SK-N-MC (cell line): ENCODE measurements around the gene TBX21.
A peak's percentile ranks its signal among the peaks of the same experiment; 100 is the strongest.

Source experiments
- DNase-seq: peaks from one replicate; pipeline ENCODE4 v3.0.0-alpha.2; 2011; ENCODE audit warnings: low read depth, low spot score
- H3K27ac ChIP-seq: fragments of 200-600 bp; sonication (generic); 2 replicates; pipeline ENCODE4 v1.5.1; 2016; ENCODE audit warnings: mixed run types
- H3K36me3 ChIP-seq: fragments of 200-600 bp; sonication (generic); 2 replicates; pipeline ENCODE4 v1.6.1; 2017; ENCODE audit warnings: antibody characterized with exemption, low read length, mixed read lengths; ENCODE audit not compliant: insufficient read depth
- H3K4me3 ChIP-seq: fragments of 200-600 bp; sonication (generic); 2 replicates; pipeline ENCODE4 v1.5.1; 2016
- H3K9ac ChIP-seq: fragments of 200-600 bp; sonication (generic); 2 replicates; pipeline ENCODE4 v1.8.0; 2017; ENCODE audit warnings: mixed run types, mixed read lengths; ENCODE audit not compliant: insufficient read length
- H3K9me3 ChIP-seq: fragments of 200-600 bp; sonication (generic); 2 replicates; pipeline ENCODE4 v1.6.1; 2017; ENCODE audit warnings: low read depth, mild to moderate bottlenecking, antibody characterized with exemption, low read length, moderate library complexity, mixed read lengths
- EZH2 ChIP-seq: fragments of 200-600 bp; sonication (generic); IDR thresholded peaks from one replicate; pipeline ENCODE4 v1.6.1; 2017; ENCODE audit warnings: antibody characterized with exemption
- FOXP2 ChIP-seq: optimal IDR thresholded peaks from 2 replicates; pipeline ENCODE3; 2011; ENCODE audit warnings: mild to moderate bottlenecking, moderate library complexity; ENCODE audit not compliant: insufficient read depth; ENCODE audit errors: extremely low read length, control extremely low read depth
- POLR2AphosphoS5 ChIP-seq: IDR thresholded peaks from 2 replicates; pipeline ENCODE4 v1.6.1; 2012; ENCODE audit warnings: mild to moderate bottlenecking, low read depth, low read length, borderline replicate concordance

TBX21 gene

GRCh38 chr17:47733047-47733673 is at the start of gene TBX21:
Gene TBX21 (plus strand): TSS chr17:47733236. CDS start chr17:47733455, 219 bp downstream.
- no peak for DNase-seq
- peak within 1 kb of the TSS; percentile 51; the same call in 1 of the 2 replicates for H3K4me3 ChIP-seq
- H3K27ac ChIP-seq, result no peak within 1 kb of the TSS
- no peaks in the 10 kb centered on the region for H3K36me3 ChIP-seq
- no peak within 1 kb of the TSS for H3K9ac ChIP-seq
- TF ChIP-seq FOXP2, result no peak
- peak; percentile 77 for TF ChIP-seq EZH2
- no peaks in the 10 kb centered on the region for H3K9me3 ChIP-seq

GRCh38 chr17:47684025-47684424 is 49.0 kb upstream of the TBX21 start:
- DNase-seq, result no peak
- no peak overlapping the region for H3K9ac ChIP-seq
- H3K9me3 ChIP-seq, result no peaks in the 10 kb centered on the region
- H3K27ac ChIP-seq, result peak overlapping the region; percentile 58
- TF ChIP-seq EZH2 (no peak), FOXP2 (no peak), POLR2AphosphoS5 (no peak; the same call in 1 of the 2 replicates)
- H3K4me3 ChIP-seq, result no peak overlapping the region
- peaks cover 66% of the 10 kb centered on the region for H3K36me3 ChIP-seq

- Histone ChIP-seq H3K9ac (no peak overlapping the region), H3K4me3 (no peak overlapping the region), H3K27ac (peak overlapping the region; percentile 58), H3K9me3 (no peaks in the 10 kb centered on the region), H3K36me3 (peaks cover 59% of the 10 kb centered on the region)
- DNase-seq, result no peak
- TF ChIP-seq FOXP2, result no peak
- no peak for TF ChIP-seq EZH2
- TF ChIP-seq POLR2AphosphoS5, result 0 out of 2 replicates have a peak, but pooled peaks have one; percentile 2
Observed at GRCh38 chr17:47684535-47685193, 48.4 kb upstream of the TBX21 start.

GRCh38 chr17:47685556-47686275 is 47.3 kb upstream of the TBX21 start:
- Histone ChIP-seq H3K36me3 (peaks cover 49% of the 10 kb centered on the region), H3K9ac (no peak overlapping the region), H3K4me3 (no peak overlapping the region), H3K9me3 (no peaks in the 10 kb centered on the region), H3K27ac (peak overlapping the region; percentile 58)
- DNase-seq, result no peak
- TF ChIP-seq FOXP2 (no peak), POLR2AphosphoS5 (0 out of 2 replicates have a peak, but pooled peaks have one; percentile 28)

DNA sequence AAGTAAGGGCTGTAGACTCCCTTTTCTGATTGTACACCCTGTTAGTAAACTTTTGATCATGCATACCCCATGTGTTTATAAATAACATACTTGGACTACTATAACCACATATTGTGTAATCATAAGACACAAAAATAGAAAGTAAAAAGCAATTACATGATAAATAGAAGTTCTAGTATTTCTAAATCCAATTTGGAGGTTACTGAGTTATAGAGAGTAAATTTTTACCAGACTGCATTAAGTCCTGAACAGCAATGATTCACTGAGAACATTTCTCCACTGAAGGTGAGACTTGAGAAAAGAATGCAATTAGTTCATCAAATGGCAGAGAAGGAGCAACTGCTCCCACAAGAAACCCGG is 46.8 kb upstream of the TBX21 start:
- Histone ChIP-seq H3K4me3 (no peak overlapping the region), H3K36me3 (peaks cover 44% of the 10 kb centered on the region), H3K9me3 (no peaks in the 10 kb centered on the region), H3K27ac (peak overlapping the region; percentile 58; the same call in 1 of the 2 replicates), H3K9ac (no peak overlapping the region)
- no peak for DNase-seq
- TF ChIP-seq FOXP2 (no peak), EZH2 (no peak), POLR2AphosphoS5 (no peak)

- DNase-seq, result no peak
- Histone ChIP-seq H3K9me3 (no peaks in the 10 kb centered on the region), H3K27ac (peak overlapping the region; percentile 58), H3K9ac (no peak overlapping the region), H3K36me3 (peaks cover 38% of the 10 kb centered on the region), H3K4me3 (no peak overlapping the region)
- TF ChIP-seq EZH2 (no peak), FOXP2 (no peak), POLR2AphosphoS5 (no peak; the same call in none of the 2 replicates)
Observed at GRCh38 chr17:47686664-47687327, 46.2 kb upstream of the TBX21 start.

- Histone ChIP-seq H3K9me3 (no peaks in the 10 kb centered on the region), H3K36me3 (peaks cover 33% of the 10 kb centered on the region), H3K27ac (peak overlapping the region; percentile 58), H3K9ac (no peak overlapping the region), H3K4me3 (no peak overlapping the region)
- no peak for DNase-seq
- no peak for TF ChIP-seq FOXP2
- TF ChIP-seq EZH2, result no peak
- no peak for TF ChIP-seq POLR2AphosphoS5
Observed at GRCh38 chr17:47687328-47687690, 45.7 kb upstream of the TBX21 start.

GRCh38 chr17:47687748-47688147 is 45.3 kb upstream of the TBX21 start:
- Histone ChIP-seq H3K36me3 (peaks cover 29% of the 10 kb centered on the region), H3K9ac (no peak overlapping the region), H3K27ac (peak overlapping the region; percentile 58), H3K9me3 (no peaks in the 10 kb centered on the region), H3K4me3 (no peak overlapping the region)
- TF ChIP-seq FOXP2 (no peak), POLR2AphosphoS5 (peak; percentile 26; the same call in 1 of the 2 replicates)
- no peak for DNase-seq

DNA sequence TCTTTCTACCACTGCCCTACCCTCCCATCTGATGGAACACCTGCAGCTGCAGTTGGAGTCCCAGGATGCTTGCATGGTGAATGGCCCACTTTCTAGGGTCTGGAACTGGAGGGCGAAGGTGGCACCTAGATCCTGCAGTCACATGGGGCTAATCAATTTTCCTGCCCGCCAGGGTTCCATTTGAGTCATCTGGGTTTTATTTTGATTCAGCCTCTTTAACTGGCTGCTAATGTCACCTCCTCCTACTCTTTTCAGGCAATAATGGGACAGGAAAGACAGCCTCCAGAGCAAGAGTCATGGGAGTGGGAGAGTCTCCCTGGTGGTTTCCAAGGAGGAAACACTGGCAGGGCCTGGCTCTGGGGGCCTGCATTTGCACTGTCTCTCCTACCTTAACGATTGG is 42.9 kb upstream of the TBX21 start:
- no peak for TF ChIP-seq EZH2
- TF ChIP-seq FOXP2, result no peak
- no peak for TF ChIP-seq POLR2AphosphoS5
- Histone ChIP-seq H3K9ac (no peak overlapping the region), H3K36me3 (peaks cover 5% of the 10 kb centered on the region), H3K4me3 (no peak overlapping the region), H3K9me3 (no peaks in the 10 kb centered on the region), H3K27ac (no peak overlapping the region)
- DNase-seq, result no peak
